Motor neuron (in vitro differentiated cells): ENCODE data around the gene TUBD1. TPM values are rescaled to one million over a fixed set of nuclear protein-coding genes. Genes with fewer than 3 reads are reported as not detected.
A peak's percentile ranks its signal among the peaks of the same experiment; 100 is the strongest.
"Not testable (repeated sequence)": the region's sequence is repeated elsewhere in the genome, so short reads cannot be mapped to it uniquely, and the experiment has no call there.

ENCODE experiments used
- ATAC-seq, 8 experiments: fragments of 200-7000 bp; cut with Tn5 transposase; replicated peaks in 6 of 8; 2 replicates each; pipeline ENCODE4 v1.8.0; 2021; ENCODE audit warnings: mild to moderate bottlenecking in 8 of 8, moderate library complexity in 8 of 8
- H3K27ac ChIP-seq, 2 donors: fragments of 250-450 bp; sonication (Bioruptor Pico); 2 replicates each; pipeline ENCODE4 v1.9.0; 2021; ENCODE audit warnings: antibody characterized with exemption in 2 of 2, mild to moderate bottlenecking in 2 of 2, moderate library complexity in 1 of 2
- H3K4me1 ChIP-seq, 2 donors: fragments of 250-450 bp; sonication (Bioruptor Pico); replicated peaks in 1 of 2; 2 replicates each; pipeline ENCODE4 v1.6.1; 2021; ENCODE audit warnings: antibody characterized with exemption in 2 of 2, mild to moderate bottlenecking in 2 of 2, moderate library complexity in 1 of 2
- H3K4me3 ChIP-seq, 5 donors: fragments of 250-450 bp; sonication (Bioruptor Pico); 2 replicates each; pipeline ENCODE4 v1.9.0; 2021; ENCODE audit warnings: antibody characterized with exemption in 5 of 5, mild to moderate bottlenecking in 5 of 5, moderate library complexity in 4 of 5
- WGBS, 10 experiments: fragments of 450-650 bp; shearing (Covaris generic); methylation state at CpG; one replicate each; pipeline ENCODE4 v1.0.0; 2022; 5-methylcytosine and 5-hydroxymethylcytosine counted together
- in situ Hi-C, 9 experiments: fragments of 400-800 bp; cut with MboI; loops; one replicate each; pipeline ENCODE4 v1.15.0; 2021; ENCODE audit warnings: low sequenced_read_pairs in 9 of 9, low pct_unique_long_range_greater_than_20kb in 2 of 9; ENCODE audit not compliant: unreplicated experiment in 9 of 9
- total RNA-seq, 8 experiments: library from RNA; unstranded; fragments of 300-600 nt; gene quantifications; 2 replicates each; pipeline versions ENCODE4 v1.2.3 to v1.2.4, GENCODE V29; 2022

Gene TUBD1
- total RNA-seq, 8 experiments from 2014 or later: 1.7 to 10.6 (median 5.7) TPM

GRCh38 chr17:59839651-59840328, 53.0 kb downstream of the TUBD1 start:
- in situ Hi-C loops: loop anchor here in 1 of 9 experiments (10.0 kb wide), 1 partner anchor 85 kb away; no protein-coding TSS in a partner anchor
- H3K4me1 ChIP-seq: peaks cover 6 to 9% of the 10 kb centered on the region in 2 donors
- peak overlapping the region in 1 of 2 donors; percentile 40 for H3K27ac ChIP-seq
- H3K4me3 ChIP-seq: peak overlapping the region; percentile 19 to 51 (median 42)
- 0 to 23% (median 6%) methylated on average over 2 to 6 of the region's 6 CpGs for WGBS, 10 experiments
- no peak for ATAC-seq

- in situ Hi-C loops: no loop called here
- H3K4me1 ChIP-seq: peaks cover 6 to 9% of the 10 kb centered on the region in 2 donors
- H3K27ac ChIP-seq: peak overlapping the region; percentile 40 to 58
- 0 to 14% (median 3%) methylated on average over 2 to 8 of the region's 8 CpGs for WGBS, 10 experiments
- peak overlapping the region; percentile 19 to 51 (median 42) for H3K4me3 ChIP-seq
- ATAC-seq: no peak
These were observed 54.5 kb downstream of the TUBD1 start for GRCh38 chr17:59838052-59838916.

- H3K4me1 ChIP-seq: peaks cover 6 to 9% of the 10 kb centered on the region in 2 donors
- 0 to 17% (median 7%) methylated on average over 1 to 7 of the region's 8 CpGs; no CpG with 5 or more reads in 1 of the 10 experiments for WGBS, 10 experiments
- H3K4me3 ChIP-seq: peak overlapping the region; percentile 19 to 51 (median 42)
- in situ Hi-C loops: no loop called here
- ATAC-seq: peak; percentile 71 to 95 (median 92)
- peak overlapping the region; percentile 64 to 92 for H3K27ac ChIP-seq
These were observed 55.3 kb downstream of the TUBD1 start for GRCh38 chr17:59837308-59838051.

GRCh38 chr17:59832883-59833379, 59.8 kb downstream of the TUBD1 start:
- peaks cover 20 to 27% of the 10 kb centered on the region in 2 donors for H3K4me1 ChIP-seq
- H3K4me3 ChIP-seq: no peak overlapping the region
- in situ Hi-C loops: no loop called here
- WGBS, 10 experiments: 20 to 92% (median 52%) methylated on average over 1 to 4 of the region's 4 CpGs; no CpG with 5 or more reads in 1 of the 10 experiments
- ATAC-seq: no peak
- H3K27ac ChIP-seq: no peak overlapping the region

- 60 to 100% (median 100%) methylated on average over 1 of the region's 1 CpG; no CpG with 5 or more reads in 7 of the 10 experiments for WGBS, 10 experiments
- in situ Hi-C loops: no loop called here
- H3K27ac ChIP-seq: no peak overlapping the region
- H3K4me1 ChIP-seq: peaks cover 13 to 22% of the 10 kb centered on the region in 2 donors
- no peak overlapping the region for H3K4me3 ChIP-seq
- no peak for ATAC-seq
These were observed 61.8 kb downstream of the TUBD1 start for GRCh38 chr17:59830846-59831486.

- in situ Hi-C loops: no loop called here
- peaks cover 16 to 22% of the 10 kb centered on the region in 2 donors for H3K4me1 ChIP-seq
- ATAC-seq: peak in 3 of 8 experiments; percentile 4 to 10 (median 8)
- 33 to 100% (median 92%) methylated on average over 1 to 3 of the region's 3 CpGs; no CpG with 5 or more reads in 3 of the 10 experiments for WGBS, 10 experiments
- no peak overlapping the region for H3K27ac ChIP-seq
- H3K4me3 ChIP-seq: no peak overlapping the region
These were observed 62.6 kb downstream of the TUBD1 start for GRCh38 chr17:59830007-59830630.

DNA sequence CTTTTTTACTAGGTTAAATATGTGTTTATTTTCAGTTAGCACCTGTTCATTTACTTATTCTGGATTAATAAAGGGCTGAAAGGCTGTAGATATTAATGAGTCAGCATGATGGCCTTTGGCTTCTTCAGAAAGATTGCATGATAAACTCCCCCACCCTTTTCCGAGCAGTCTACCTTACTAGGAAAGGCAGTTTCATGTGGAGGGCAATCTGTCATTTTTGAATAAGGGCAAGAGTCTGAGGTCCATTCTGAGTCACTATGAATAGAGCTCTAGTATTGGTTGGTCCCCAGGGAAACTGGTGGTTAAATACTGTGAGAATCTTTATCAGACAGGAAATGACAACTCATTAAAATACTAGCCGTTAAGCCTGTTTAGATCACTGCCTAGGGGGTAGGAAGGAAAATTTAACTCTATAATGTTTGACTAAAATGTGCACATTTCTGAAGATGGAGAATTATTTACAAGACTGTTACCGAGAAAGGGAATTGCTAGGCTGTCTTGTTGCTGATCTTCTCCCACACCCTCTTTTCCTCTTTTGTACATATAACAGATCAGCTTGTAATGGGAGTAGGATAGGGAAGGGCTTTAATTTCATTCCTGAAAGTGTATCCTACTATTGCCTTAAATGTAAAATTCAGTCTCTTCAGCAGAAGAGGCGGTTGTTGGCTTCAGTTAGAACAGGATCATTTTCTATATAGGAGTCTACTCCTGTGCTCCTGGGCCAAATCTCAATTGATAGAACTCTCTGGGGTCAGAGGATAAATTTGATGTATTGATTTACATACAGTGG, 63.3 kb downstream of the TUBD1 start:
- H3K27ac ChIP-seq: no peak overlapping the region
- H3K4me3 ChIP-seq: no peak overlapping the region
- WGBS, 10 experiments: 0 to 100% (median 19%) methylated on average over 1 to 4 of the region's 4 CpGs
- in situ Hi-C loops: no loop called here
- H3K4me1 ChIP-seq: peaks cover 16 to 22% of the 10 kb centered on the region in 2 donors
- ATAC-seq: peak; percentile 82 to 99 (median 98)

DNA sequence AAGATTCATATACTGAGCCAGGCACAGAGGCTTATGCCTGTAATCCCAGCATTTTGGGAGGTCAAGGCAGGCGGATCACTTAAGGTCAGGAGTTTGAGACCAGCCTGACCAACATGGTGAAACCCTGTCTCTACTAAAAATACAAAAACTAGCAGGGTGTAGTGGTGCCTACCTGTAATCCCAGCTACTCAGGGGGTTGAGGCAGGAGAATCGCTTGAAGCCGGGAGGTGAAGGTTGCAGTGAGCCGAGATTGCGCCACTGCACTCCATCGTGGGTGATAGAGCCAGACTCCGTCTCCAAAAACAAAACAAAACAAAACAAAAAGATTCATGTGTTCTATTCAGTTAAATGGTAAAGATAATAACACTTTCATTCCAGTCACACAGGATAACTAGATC, 63.9 kb downstream of the TUBD1 start:
- H3K27ac ChIP-seq, in situ Hi-C loops, H3K4me3 ChIP-seq: not testable (repeated sequence)
- peak; percentile 0 to 30 (median 12) for ATAC-seq
- H3K4me1 ChIP-seq: peaks cover 16 to 22% of the 10 kb centered on the region in 2 donors
- whole genome bisulfite sequencing, 10 experiments: 17 to 93% (median 73%) methylated on average over 1 to 7 of the region's 7 CpGs; no CpG with 5 or more reads in 3 of the 10 experiments

DNA sequence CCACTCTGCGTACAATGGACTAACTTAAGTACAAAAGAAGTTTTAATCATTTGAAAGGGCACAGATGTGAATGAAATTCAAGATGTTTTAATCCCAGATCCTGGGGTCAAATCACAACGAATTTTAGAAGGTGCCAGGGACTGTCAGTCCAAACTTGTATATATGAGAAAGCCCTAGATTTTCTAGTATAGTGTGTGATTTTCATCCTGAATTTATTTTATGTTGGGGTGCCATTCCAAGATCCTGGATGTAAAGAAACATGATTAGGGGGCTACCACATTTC, 64.3 kb downstream of the TUBD1 start:
- Histone ChIP-seq H3K4me3 (no peak overlapping the region), H3K27ac (no peak overlapping the region), H3K4me1 (peaks cover 16 to 22% of the 10 kb centered on the region in 2 donors)
- WGBS, 10 experiments: 0 to 89% (median 50%) methylated on average over 1 to 2 of the region's 2 CpGs; no CpG with 5 or more reads in 2 of the 10 experiments
- in situ Hi-C loops: no loop called here
- no peak for ATAC-seq

DNA sequence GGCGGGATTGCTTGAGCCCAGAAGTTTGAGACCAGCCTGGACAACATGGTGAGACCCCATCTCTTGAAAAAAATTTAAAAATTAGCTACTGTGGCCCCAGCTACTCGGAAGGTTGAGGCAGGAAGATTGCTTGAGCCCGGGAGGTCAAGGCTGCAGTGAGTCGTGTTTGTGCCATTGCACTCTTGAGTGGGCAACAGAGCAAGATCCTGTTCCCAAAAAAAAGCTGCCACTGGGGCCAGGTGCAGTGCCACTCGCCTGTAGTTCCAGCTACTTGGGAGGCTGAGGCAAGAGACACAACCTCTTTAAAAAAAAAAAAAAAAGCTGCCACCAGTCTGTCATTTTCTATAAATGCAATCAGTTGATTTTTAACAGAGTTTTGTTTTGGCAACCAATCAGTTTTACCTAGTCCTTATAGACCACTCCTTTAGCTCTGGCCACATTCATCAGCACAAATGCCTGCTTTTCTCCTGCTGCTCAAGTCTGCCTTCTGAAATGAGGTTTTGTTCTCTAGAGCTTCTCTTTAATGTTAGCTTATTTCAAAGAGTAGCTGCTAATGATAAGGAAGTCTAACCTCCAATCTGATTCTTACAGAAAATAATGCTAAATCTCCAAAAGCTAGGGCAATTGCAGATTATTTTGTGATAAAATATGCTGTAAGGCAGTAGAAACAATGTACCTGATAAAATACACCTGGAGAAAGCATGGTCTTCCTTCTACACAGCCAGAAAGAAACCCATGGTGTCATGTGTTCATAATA, 64.8 kb downstream of the TUBD1 start:
- H3K4me3 ChIP-seq: no peak overlapping the region
- in situ Hi-C loops: no loop called here
- H3K27ac ChIP-seq: no peak overlapping the region
- H3K4me1 ChIP-seq: peaks cover 16 to 22% of the 10 kb centered on the region in 2 donors
- ATAC-seq: no peak
- 98 to 100% (median 100%) methylated on average over 1 to 5 of the region's 5 CpGs; no CpG with 5 or more reads in 5 of the 10 experiments for WGBS, 10 experiments
